Activated naive CD8-positive, alpha-beta T cell treated with anti-CD3 and anti-CD28 coated beads, Interleukin-2, amount 50 U/mL, for 16 hours (primary cell): Measurements from ENCODE around the gene NBR1.
"Not testable (repeated sequence)": the region's sequence is repeated elsewhere in the genome, so short reads cannot be mapped to it uniquely, and the experiment has no call there.

Source experiments
- DNase-seq: peaks from one replicate; pipeline ENCODE4 v3.0.0-alpha.2; 2020; ENCODE audit warnings: low read depth, low spot score

NBR1 gene

GRCh38 chr17:43153197-43153835, 17.7 kb upstream of the NBR1 start:
- DNase-seq, result not testable (repeated sequence)

GRCh38 chr17:43155666-43156065, 15.3 kb upstream of the NBR1 start:
- no peak for DNase-seq

GRCh38 chr17:43159232-43159631, 11.8 kb upstream of the NBR1 start:
- DNase-seq, result not testable (repeated sequence)

- not testable (repeated sequence) for DNase-seq
Measured at GRCh38 chr17:43159957-43160356, 11.1 kb upstream of the NBR1 start.

- not testable (repeated sequence) for DNase-seq
Measured at GRCh38 chr17:43165971-43166370, 5.0 kb upstream of the NBR1 start.

GRCh38 chr17:43169561-43170139, 1.4 kb upstream of the NBR1 start:
- no peak for DNase-seq

- peak; percentile 71 for DNase-seq
Measured at GRCh38 chr17:43170140-43170765, 761 bp upstream of the NBR1 start.

- DNase-seq, result no peak
Measured at GRCh38 chr17:43171586-43172487, 823 bp downstream of the NBR1 start.

- DNase-seq, result no peak
Measured at GRCh38 chr17:43175213-43176118, 4.5 kb downstream of the NBR1 start.

- DNase-seq, result no peak
Measured at GRCh38 chr17:43176119-43176570, 5.1 kb downstream of the NBR1 start.

- DNase-seq, result no peak
Measured at GRCh38 chr17:43183921-43184320, 12.9 kb downstream of the NBR1 start.

- not testable (repeated sequence) for DNase-seq
Measured at GRCh38 chr17:43186656-43187055, 15.6 kb downstream of the NBR1 start.

- DNase-seq, result no peak
Measured at GRCh38 chr17:43193251-43193650, 22.2 kb downstream of the NBR1 start.

GRCh38 chr17:43199633-43200032, 28.6 kb downstream of the NBR1 start:
- no peak for DNase-seq

GRCh38 chr17:43200127-43200526, 29.1 kb downstream of the NBR1 start:
- no peak for DNase-seq

- not testable (repeated sequence) for DNase-seq
Measured at GRCh38 chr17:43203013-43203412, 32.0 kb downstream of the NBR1 start.

GRCh38 chr17:43210576-43210975, 39.6 kb downstream of the NBR1 start:
- DNase-seq, result no peak

- no peak for DNase-seq
Measured at GRCh38 chr17:43211123-43211479, 40.1 kb downstream of the NBR1 start.

- peak; percentile 46 for DNase-seq
Measured at GRCh38 chr17:43211480-43212402, 40.7 kb downstream of the NBR1 start, which contains the start of gene TMEM106A. Gene TMEM106A, plus strand, starts transcription at chr17:43211875. Its CDS starts 1,167 bp downstream, at chr17:43213042.
